SK-N-SH (cell line): Measurements from ENCODE around the gene SERPINB10. TPM values are rescaled to one million over a fixed set of nuclear protein-coding genes. Genes with fewer than 3 reads are reported as not detected.

ENCODE experiments used
- CTCF ChIA-PET: fragments of 300-600, 350-600 bp; formaldehyde crosslinking; extraction: SDS; loops from one replicate; lab custom pipeline; 2021; lab: Yijun Ruan, JAX
- POLR2A ChIA-PET: fragments of 350-600 bp; sonication (Branson Sonifier 250); formaldehyde crosslinking; extraction: SDS; loops from one replicate; lab custom pipeline; 2020; ENCODE audit warnings: antibody characterized with exemption, inconsistent platforms; lab: Yijun Ruan, JAX
- DNase-seq: peaks from one replicate; pipeline ENCODE4 v3.0.0; 2012
- H2AFZ ChIP-seq: fragments of 200-600 bp; sonication (generic); 2 replicates; pipeline ENCODE4 v1.8.1; 2016; ENCODE audit warnings: antibody characterized with exemption, mild to moderate bottlenecking, low read depth
- H3F3A ChIP-seq: fragments of 200-600 bp; sonication (generic); replicated peaks from 2 replicates; pipeline ENCODE3; 2016; ENCODE audit warnings: antibody characterized with exemption, mild to moderate bottlenecking; ENCODE audit not compliant: insufficient read depth
- H3K27ac ChIP-seq, 2 experiments: fragments of 200-500 bp in 1 of 2; fragments of 200-600 bp in 1 of 2; sonication (Bioruptor generic) in 1 of 2; sonication (generic), shearing (Covaris generic) in 1 of 2; 2 replicates each; pipeline versions ENCODE4 v1.5.1 to v1.6.1; 2014 to 2016; ENCODE audit warnings: low read depth in 2 of 2, inconsistent platforms in 1 of 2, low read length in 1 of 2, mild to moderate bottlenecking in 1 of 2, mixed read lengths in 1 of 2
- H3K27me3 ChIP-seq: fragments of 200-600 bp; sonication (generic), shearing (Covaris generic); 2 replicates; pipeline ENCODE4 v1.6.1; 2016; ENCODE audit warnings: mixed run types; ENCODE audit not compliant: insufficient read depth
- H3K36me3 ChIP-seq, 2 experiments: fragments of 200-500 bp in 1 of 2; fragments of 200-600 bp in 1 of 2; sonication (Bioruptor generic) in 1 of 2; sonication (generic) in 1 of 2; replicated peaks in 1 of 2; 2 replicates each; pipeline versions ENCODE3 to v1.5.1; 2014 to 2016; ENCODE audit warnings: low read length in 1 of 2, mild to moderate bottlenecking in 1 of 2; ENCODE audit not compliant: insufficient read depth in 2 of 2, control insufficient read depth in 1 of 2
- H3K4me1 ChIP-seq, 2 experiments: fragments of 200-500 bp in 1 of 2; fragments of 200-600 bp in 1 of 2; sonication (Bioruptor generic) in 1 of 2; sonication (generic), shearing (Covaris generic) in 1 of 2; 2 replicates each; pipeline versions ENCODE4 v1.5.1 to v1.6.1; 2014 to 2016; ENCODE audit warnings: low read depth in 1 of 2, low read length in 1 of 2, mixed run types in 1 of 2; ENCODE audit not compliant: insufficient read depth in 2 of 2, control insufficient read depth in 1 of 2
- H3K4me2 ChIP-seq: fragments of 200-600 bp; sonication (generic), shearing (Covaris generic); 2 replicates; pipeline ENCODE4 v1.6.1; 2017; ENCODE audit warnings: mixed run types
- H3K4me3 ChIP-seq, 2 experiments: fragments of 200-500 bp in 1 of 2; fragments of 200-600 bp in 1 of 2; sonication (Bioruptor generic) in 1 of 2; sonication (generic), shearing (Covaris generic) in 1 of 2; 2 replicates each; pipeline versions ENCODE4 v1.5.1 to v1.8.1; 2014 to 2016; ENCODE audit warnings: low read depth in 2 of 2, inconsistent platforms in 1 of 2, low read length in 1 of 2, mild to moderate bottlenecking in 1 of 2, mixed read lengths in 1 of 2, moderate library complexity in 1 of 2
- H3K79me2 ChIP-seq: fragments of 200-600 bp; sonication (generic); 2 replicates; pipeline ENCODE4 v1.8.1; 2017; ENCODE audit warnings: mild to moderate bottlenecking; ENCODE audit not compliant: insufficient read depth
- H3K9ac ChIP-seq: fragments of 200-600 bp; sonication (generic); 2 replicates; pipeline ENCODE4 v1.6.1; 2017; ENCODE audit warnings: mixed run types
- H3K9me2 ChIP-seq: fragments of 200-600 bp; sonication (generic); 2 replicates; pipeline ENCODE4 v1.6.1; 2017; ENCODE audit warnings: mixed run types
- H3K9me3 ChIP-seq: fragments of 200-600 bp; sonication (generic); 2 replicates; pipeline ENCODE4 v1.6.1; 2017; ENCODE audit warnings: mixed run types, mild to moderate bottlenecking, moderate library complexity
- H4K20me1 ChIP-seq: fragments of 200-600 bp; sonication (generic); 2 replicates; pipeline ENCODE4 v1.6.1; 2017; ENCODE audit warnings: mild to moderate bottlenecking, mixed run types; ENCODE audit not compliant: insufficient read depth
- CHD2 ChIP-seq: fragments of 150-350 bp; IDR thresholded peaks from 2 replicates; pipeline ENCODE4 v1.6.1; 2018; ENCODE audit warnings: low read length; ENCODE audit not compliant: partially characterized antibody
- EP300 ChIP-seq, 2 experiments: IDR thresholded peaks; 2 replicates each; pipeline versions ENCODE4 v1.4.0 to v1.6.1; 2012; ENCODE audit warnings: borderline replicate concordance in 1 of 2, low read depth in 1 of 2, low read length in 1 of 2
- FOSL2 ChIP-seq: IDR thresholded peaks from 2 replicates; pipeline ENCODE4 v1.4.0; 2012; ENCODE audit warnings: low read depth, mild to moderate bottlenecking, moderate library complexity, borderline replicate concordance
- GABPA ChIP-seq: IDR thresholded peaks from 2 replicates; pipeline ENCODE4 v1.4.0; 2012; ENCODE audit warnings: low read depth, mild to moderate bottlenecking
- JUND ChIP-seq: IDR thresholded peaks from 2 replicates; pipeline ENCODE4 v1.4.0; 2012
- NRF1 ChIP-seq: IDR thresholded peaks from 2 replicates; pipeline ENCODE4 v1.6.1; 2012; ENCODE audit warnings: low read depth, mild to moderate bottlenecking, low read length
- PBX3 ChIP-seq: IDR thresholded peaks from 2 replicates; pipeline ENCODE4; 2012
- POLR2AphosphoS5 ChIP-seq: IDR thresholded peaks from 2 replicates; pipeline ENCODE4 v1.6.1; 2012; ENCODE audit warnings: low read depth, low read length
- RCOR1 ChIP-seq: fragments of 150-350 bp; IDR thresholded peaks from 2 replicates; pipeline ENCODE4 v1.6.1; 2017; ENCODE audit warnings: antibody characterized with exemption, low read length
- SIN3A ChIP-seq: IDR thresholded peaks from 2 replicates; pipeline ENCODE4 v1.6.1; 2012; ENCODE audit warnings: low read depth, mild to moderate bottlenecking, low read length, moderate library complexity, borderline replicate concordance
- SMC3 ChIP-seq: IDR thresholded peaks from 2 replicates; pipeline ENCODE4 v1.6.1; 2012; ENCODE audit warnings: low read depth, low read length, improper control_type of control experiment
- TAF1 ChIP-seq: IDR thresholded peaks from 2 replicates; pipeline ENCODE4 v1.6.1; 2012; ENCODE audit warnings: low read depth, mild to moderate bottlenecking, low read length, moderate library complexity, borderline replicate concordance
- TCF12 ChIP-seq: IDR thresholded peaks from 2 replicates; pipeline ENCODE4 v1.4.0; 2012
- YY1 ChIP-seq: IDR thresholded peaks from 2 replicates; pipeline ENCODE4 v1.4.0; 2012; ENCODE audit warnings: low read depth, mild to moderate bottlenecking
- WGBS: methylation state at CpG from one replicate; pipeline ENCODE4 v1.1.6; 2017; ENCODE audit warnings: low lambda C conversion rate; 5-methylcytosine and 5-hydroxymethylcytosine counted together
- polyA plus RNA-seq, 3 experiments: library from polyadenylated mRNA; depleted of rRNA; stranded (reverse); fragments of >200 nt; gene quantifications; 2 replicates each; pipeline ENCODE4 v1.2.3, GENCODE V29; 2012
- TF ChIP-seq, protein P1 (sequence below): fragments of 150-350 bp; IDR thresholded peaks from 2 replicates; pipeline ENCODE4 v1.6.1; 2017; ENCODE audit warnings: antibody characterized with exemption, low read length, low read depth, borderline replicate concordance
- TF ChIP-seq, protein P2 (sequence below): fragments of 200-600 bp; sonication (generic); IDR thresholded peaks from 2 replicates; pipeline ENCODE4 v1.6.1; 2017; ENCODE audit warnings: antibody characterized with exemption, mild to moderate bottlenecking, moderate library complexity

SERPINB10 gene
- polyA plus RNA-seq, 1 of the 3 experiments (the other 2 are of a cell fraction): 0.10 TPM

DNA sequence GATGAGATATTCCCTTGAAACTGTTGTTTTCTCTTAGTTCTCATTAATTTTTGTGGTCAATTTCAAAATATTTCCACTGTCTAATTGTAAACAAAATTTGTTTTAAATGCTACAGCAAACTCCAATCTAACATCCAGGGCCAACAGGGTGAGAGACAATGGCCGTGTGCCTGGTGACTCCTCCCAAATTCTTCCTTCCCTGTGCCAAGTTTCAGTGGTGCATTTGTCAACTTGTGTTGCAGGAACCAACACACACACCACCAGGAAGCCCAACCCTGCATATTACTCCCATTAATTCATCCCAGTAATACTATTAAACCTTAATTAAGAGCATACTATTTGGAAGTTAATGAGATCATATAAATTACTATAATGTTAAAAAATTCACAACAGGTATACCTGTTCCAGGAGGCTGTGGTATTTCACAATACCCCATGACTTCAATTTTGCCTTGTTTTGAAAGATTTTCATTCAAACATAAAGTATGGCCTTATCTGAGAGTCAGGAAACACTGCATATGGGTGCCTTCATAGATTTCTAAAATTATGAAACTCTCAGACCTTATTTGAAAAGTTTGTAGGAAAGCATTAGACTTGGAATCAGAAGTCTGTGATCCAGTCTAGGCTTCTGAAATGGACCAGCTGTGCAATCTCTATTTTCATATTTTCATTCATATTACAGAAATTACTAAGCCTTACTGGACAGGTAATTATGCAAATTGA, 19.1 kb upstream of the SERPINB10 start:
- DNase-seq: no peak
- POLR2A ChIA-PET: no interaction called here

DNA sequence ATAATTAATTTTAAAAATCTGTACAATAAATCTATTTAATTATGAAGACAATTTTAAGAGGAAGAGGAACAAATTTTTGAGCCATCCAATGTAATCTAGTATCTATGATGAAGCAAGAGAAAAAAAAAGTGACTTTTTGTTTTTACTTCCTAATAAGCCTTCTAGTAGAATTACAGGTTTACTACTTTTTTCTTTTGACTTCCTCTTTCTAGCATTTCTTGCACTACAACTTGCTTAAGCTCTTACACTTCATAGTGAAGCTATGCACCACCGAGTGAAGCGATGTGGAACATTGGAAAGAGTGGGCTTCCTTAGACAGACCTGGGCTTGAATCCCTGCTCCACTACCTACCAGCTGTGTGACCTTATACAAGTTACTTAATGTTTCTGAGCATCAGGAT, 18.1 kb upstream of the SERPINB10 start:
- no peak overlapping the region for H3K4me2 ChIP-seq
- no peak overlapping the region for H2AFZ ChIP-seq
- H3K4me3 ChIP-seq: no peak overlapping the region
- WGBS: 81% methylated on average over 2 of the region's 2 CpGs
- H3K79me2 ChIP-seq: no peaks in the 10 kb centered on the region
- ChIA-PET CTCF (interaction anchor here (1.5 to 2.7 kb wide), 2 partner anchors 47 to 105 kb away, joined by 11 read pairs; no protein-coding TSS in a partner anchor), POLR2A (no interaction called here)
- H3K9me2 ChIP-seq: no peaks in the 10 kb centered on the region
- no peak for DNase-seq
- no peak for TF ChIP-seq GABPA
- TF ChIP-seq, protein P1, sequence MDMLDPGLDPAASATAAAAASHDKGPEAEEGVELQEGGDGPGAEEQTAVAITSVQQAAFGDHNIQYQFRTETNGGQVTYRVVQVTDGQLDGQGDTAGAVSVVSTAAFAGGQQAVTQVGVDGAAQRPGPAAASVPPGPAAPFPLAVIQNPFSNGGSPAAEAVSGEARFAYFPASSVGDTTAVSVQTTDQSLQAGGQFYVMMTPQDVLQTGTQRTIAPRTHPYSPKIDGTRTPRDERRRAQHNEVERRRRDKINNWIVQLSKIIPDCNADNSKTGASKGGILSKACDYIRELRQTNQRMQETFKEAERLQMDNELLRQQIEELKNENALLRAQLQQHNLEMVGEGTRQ: no peak
- TF ChIP-seq TAF1: no peak
- no peak for TF ChIP-seq POLR2AphosphoS5
- TF ChIP-seq, protein P2, sequence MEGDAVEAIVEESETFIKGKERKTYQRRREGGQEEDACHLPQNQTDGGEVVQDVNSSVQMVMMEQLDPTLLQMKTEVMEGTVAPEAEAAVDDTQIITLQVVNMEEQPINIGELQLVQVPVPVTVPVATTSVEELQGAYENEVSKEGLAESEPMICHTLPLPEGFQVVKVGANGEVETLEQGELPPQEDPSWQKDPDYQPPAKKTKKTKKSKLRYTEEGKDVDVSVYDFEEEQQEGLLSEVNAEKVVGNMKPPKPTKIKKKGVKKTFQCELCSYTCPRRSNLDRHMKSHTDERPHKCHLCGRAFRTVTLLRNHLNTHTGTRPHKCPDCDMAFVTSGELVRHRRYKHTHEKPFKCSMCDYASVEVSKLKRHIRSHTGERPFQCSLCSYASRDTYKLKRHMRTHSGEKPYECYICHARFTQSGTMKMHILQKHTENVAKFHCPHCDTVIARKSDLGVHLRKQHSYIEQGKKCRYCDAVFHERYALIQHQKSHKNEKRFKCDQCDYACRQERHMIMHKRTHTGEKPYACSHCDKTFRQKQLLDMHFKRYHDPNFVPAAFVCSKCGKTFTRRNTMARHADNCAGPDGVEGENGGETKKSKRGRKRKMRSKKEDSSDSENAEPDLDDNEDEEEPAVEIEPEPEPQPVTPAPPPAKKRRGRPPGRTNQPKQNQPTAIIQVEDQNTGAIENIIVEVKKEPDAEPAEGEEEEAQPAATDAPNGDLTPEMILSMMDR: no peak
- no peak for TF ChIP-seq EP300 (IDR thresholded peaks at IDR 0.05; ENCODE audit: borderline replicate concordance in 1 of 2, low read depth in 1 of 2, low read length in 1 of 2)
- TF ChIP-seq FOSL2: no peak
- no peak for TF ChIP-seq RCOR1
- TF ChIP-seq PBX3: no peak
- H3K36me3 ChIP-seq: no peaks in the 10 kb centered on the region
- no peaks in the 10 kb centered on the region for H3K4me1 ChIP-seq
- no peaks in the 10 kb centered on the region for H4K20me1 ChIP-seq
- H3K27ac ChIP-seq: no peak overlapping the region
- H3K9ac ChIP-seq: no peak overlapping the region
- no peaks in the 10 kb centered on the region for H3K9me3 ChIP-seq
- H3K27me3 ChIP-seq: peaks cover 11% of the 10 kb centered on the region; the same call in 1 of the 2 replicates
- no peaks in the 10 kb centered on the region for H3F3A ChIP-seq

More for the DNA sequence above, 19.1 kb upstream of the SERPINB10 start:
- Histone ChIP-seq H3K4me3 (no peak overlapping the region), H3K4me2 (no peak overlapping the region), H3K27me3 (peaks cover 11% of the 10 kb centered on the region; the same call in 1 of the 2 replicates), H3K4me1 (no peaks in the 10 kb centered on the region), H3K27ac (no peak overlapping the region), H3F3A (no peaks in the 10 kb centered on the region), H3K9me2 (no peaks in the 10 kb centered on the region), H3K9me3 (no peaks in the 10 kb centered on the region), H4K20me1 (no peaks in the 10 kb centered on the region), H3K9ac (no peak overlapping the region), H3K36me3 (no peaks in the 10 kb centered on the region), H2AFZ (no peak overlapping the region), H3K79me2 (no peaks in the 10 kb centered on the region)
- 9% methylated on average over 1 of the region's 1 CpG for WGBS
- CTCF ChIA-PET: interaction anchor here (1.5 kb wide), 2 partner anchors 48 to 106 kb away, joined by 8 to 11 read pairs; no protein-coding TSS in a partner anchor
- TF ChIP-seq, protein P2: no peak
- no peak for TF ChIP-seq TCF12
- no peak for TF ChIP-seq EP300 (IDR thresholded peaks at IDR 0.05; ENCODE audit: borderline replicate concordance in 1 of 2, low read depth in 1 of 2, low read length in 1 of 2)
- TF ChIP-seq JUND: no peak
- no peak for TF ChIP-seq NRF1
- TF ChIP-seq FOSL2: no peak
- TF ChIP-seq RCOR1: no peak
- TF ChIP-seq POLR2AphosphoS5: no peak
- no peak for TF ChIP-seq SMC3
- no peak for TF ChIP-seq SIN3A
- TF ChIP-seq CHD2: no peak
- no peak for TF ChIP-seq YY1
- TF ChIP-seq, all 33 proteins: peak for 0
